ENCODE data around the gene DHRS3. TPM values are rescaled to one million over a fixed set of nuclear protein-coding genes. Genes with fewer than 3 reads are reported as not detected.

Gene DHRS3
- total RNA-seq, 1 experiment from 2014 or later, result 0.19 TPM

GRCh38 chr1:12578860-12579422, 39.1 kb downstream of the DHRS3 start:
- no peaks in the 10 kb centered on the region for H3K36me3 ChIP-seq (ENCODE audit: insufficient read depth, low read length)
- H3K4me3 ChIP-seq (ENCODE audit: low read length), result no peak overlapping the region
- H3K9me3 ChIP-seq (ENCODE audit: low read length), result no peaks in the 10 kb centered on the region
- H3K9me2 ChIP-seq (replicated peaks; ENCODE audit: insufficient read depth, low read length), result no peaks in the 10 kb centered on the region
- H3K27me3 ChIP-seq (ENCODE audit: low read length), result no peaks in the 10 kb centered on the region
- H3K79me2 ChIP-seq (ENCODE audit: low read length), result no peaks in the 10 kb centered on the region
- DNase-seq, result no peak
- no peaks in the 10 kb centered on the region for H4K20me1 ChIP-seq (ENCODE audit: insufficient read depth, low read depth, low read length)
- H3K4me2 ChIP-seq (ENCODE audit: low read depth, low read length, poor library complexity, severe bottlenecking), result no peak overlapping the region
- no peak overlapping the region for H3K27ac ChIP-seq (ENCODE audit: low read length)
- no peaks in the 10 kb centered on the region for H3K4me1 ChIP-seq (ENCODE audit: low read length)
- no peak overlapping the region for H3K9ac ChIP-seq (ENCODE audit: low read length)
- H2AFZ ChIP-seq (ENCODE audit: low read length), result no peak overlapping the region

- no peak overlapping the region for H3K9ac ChIP-seq (ENCODE audit: low read length)
- H3K4me3 ChIP-seq (ENCODE audit: low read length), result no peak overlapping the region
- no peaks in the 10 kb centered on the region for H3K9me2 ChIP-seq (replicated peaks; ENCODE audit: insufficient read depth, low read length)
- H3K9me3 ChIP-seq (ENCODE audit: low read length), result no peaks in the 10 kb centered on the region
- no peaks in the 10 kb centered on the region for H3K27me3 ChIP-seq (ENCODE audit: low read length)
- H3K4me2 ChIP-seq (ENCODE audit: low read depth, low read length, poor library complexity, severe bottlenecking), result no peak overlapping the region
- H2AFZ ChIP-seq (ENCODE audit: low read length), result no peak overlapping the region
- H3K36me3 ChIP-seq (ENCODE audit: insufficient read depth, low read length), result no peaks in the 10 kb centered on the region
- H4K20me1 ChIP-seq (ENCODE audit: insufficient read depth, low read depth, low read length), result no peaks in the 10 kb centered on the region
- no peak for DNase-seq
- H3K27ac ChIP-seq (ENCODE audit: low read length), result no peak overlapping the region
- H3K4me1 ChIP-seq (ENCODE audit: low read length), result no peaks in the 10 kb centered on the region
- H3K79me2 ChIP-seq (ENCODE audit: low read length), result no peaks in the 10 kb centered on the region
These were observed 41.0 kb downstream of the DHRS3 start for GRCh38 chr1:12577020-12577419.

DNA sequence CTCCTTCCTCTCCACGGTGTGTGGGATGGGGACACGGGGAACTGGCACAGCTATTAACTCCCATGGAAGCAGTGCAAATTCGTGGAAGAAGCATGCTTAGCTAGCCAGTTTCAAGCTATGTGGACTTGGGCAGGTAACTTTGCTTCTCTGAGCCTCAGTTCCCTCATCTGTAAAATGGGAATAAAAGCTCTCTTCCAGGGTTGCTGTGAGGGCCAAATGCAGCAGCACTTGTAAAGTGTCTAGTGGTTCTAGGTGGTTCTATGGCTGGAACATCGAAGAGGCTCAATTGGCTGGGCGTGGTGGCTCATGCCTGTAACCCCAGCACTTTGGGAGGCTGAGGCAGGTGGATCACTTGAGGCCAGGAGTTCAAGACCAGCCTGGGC, 43.3 kb downstream of the DHRS3 start:
- Histone ChIP-seq H3K9me3 (ENCODE audit: low read length) (no peaks in the 10 kb centered on the region), H3K4me3 (ENCODE audit: low read length) (no peak overlapping the region), H2AFZ (ENCODE audit: low read length) (no peak overlapping the region), H3K9me2 (replicated peaks; ENCODE audit: insufficient read depth, low read length) (no peaks in the 10 kb centered on the region), H3K9ac (ENCODE audit: low read length) (no peak overlapping the region), H3K27me3 (ENCODE audit: low read length) (no peaks in the 10 kb centered on the region), H3K79me2 (ENCODE audit: low read length) (no peaks in the 10 kb centered on the region), H3K4me2 (ENCODE audit: low read depth, low read length, poor library complexity, severe bottlenecking) (no peak overlapping the region), H3K27ac (ENCODE audit: low read length) (no peak overlapping the region), H3K4me1 (ENCODE audit: low read length) (no peaks in the 10 kb centered on the region), H4K20me1 (ENCODE audit: insufficient read depth, low read depth, low read length) (no peaks in the 10 kb centered on the region), H3K36me3 (ENCODE audit: insufficient read depth, low read length) (no peaks in the 10 kb centered on the region)
- no peak for DNase-seq

GRCh38 chr1:12573015-12573825, 44.8 kb downstream of the DHRS3 start:
- no peak overlapping the region for H3K4me3 ChIP-seq (ENCODE audit: low read length)
- H3K27ac ChIP-seq (ENCODE audit: low read length), result no peak overlapping the region
- H3K4me1 ChIP-seq (ENCODE audit: low read length), result no peaks in the 10 kb centered on the region
- H3K27me3 ChIP-seq (ENCODE audit: low read length), result no peaks in the 10 kb centered on the region
- no peaks in the 10 kb centered on the region for H3K9me2 ChIP-seq (replicated peaks; ENCODE audit: insufficient read depth, low read length)
- no peak overlapping the region for H2AFZ ChIP-seq (ENCODE audit: low read length)
- no peaks in the 10 kb centered on the region for H3K79me2 ChIP-seq (ENCODE audit: low read length)
- H3K9me3 ChIP-seq (ENCODE audit: low read length), result no peaks in the 10 kb centered on the region
- no peaks in the 10 kb centered on the region for H4K20me1 ChIP-seq (ENCODE audit: insufficient read depth, low read depth, low read length)
- H3K36me3 ChIP-seq (ENCODE audit: insufficient read depth, low read length), result no peaks in the 10 kb centered on the region
- H3K9ac ChIP-seq (ENCODE audit: low read length), result no peak overlapping the region
- DNase-seq, result no peak
- no peak overlapping the region for H3K4me2 ChIP-seq (ENCODE audit: low read depth, low read length, poor library complexity, severe bottlenecking)

DNA sequence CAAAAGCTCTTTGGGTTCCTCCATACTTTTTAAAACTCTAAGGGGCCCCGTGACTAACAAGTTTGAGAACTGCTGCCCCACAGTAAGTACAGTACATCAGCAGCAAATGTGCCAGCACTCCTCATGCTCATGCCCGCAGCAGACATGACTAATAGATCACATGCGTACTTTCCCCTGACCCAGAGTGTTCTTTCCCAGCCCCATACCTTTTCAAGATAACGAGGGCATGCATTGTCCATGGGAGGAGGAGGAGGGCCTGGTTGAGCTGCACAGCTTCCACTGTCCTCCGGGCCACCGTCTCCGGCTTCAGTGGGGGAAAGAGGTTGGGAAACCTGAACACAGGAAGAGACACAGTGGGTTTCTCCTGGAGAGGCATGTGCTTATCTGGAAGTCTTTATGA, 45.5 kb downstream of the DHRS3 start:
- Histone ChIP-seq H3K9me2 (replicated peaks; ENCODE audit: insufficient read depth, low read length) (no peaks in the 10 kb centered on the region), H3K4me2 (ENCODE audit: low read depth, low read length, poor library complexity, severe bottlenecking) (no peak overlapping the region), H3K27ac (ENCODE audit: low read length) (no peak overlapping the region), H3K9ac (ENCODE audit: low read length) (no peak overlapping the region), H3K36me3 (ENCODE audit: insufficient read depth, low read length) (no peaks in the 10 kb centered on the region), H3K27me3 (ENCODE audit: low read length) (no peaks in the 10 kb centered on the region), H3K9me3 (ENCODE audit: low read length) (no peaks in the 10 kb centered on the region), H3K4me3 (ENCODE audit: low read length) (no peak overlapping the region), H4K20me1 (ENCODE audit: insufficient read depth, low read depth, low read length) (no peaks in the 10 kb centered on the region), H3K79me2 (ENCODE audit: low read length) (no peaks in the 10 kb centered on the region), H2AFZ (ENCODE audit: low read length) (no peak overlapping the region), H3K4me1 (ENCODE audit: low read length) (no peaks in the 10 kb centered on the region)
- DNase-seq, result no peak

- Histone ChIP-seq H3K9ac (ENCODE audit: low read length) (no peak overlapping the region), H3K27ac (ENCODE audit: low read length) (no peak overlapping the region), H3K4me1 (ENCODE audit: low read length) (no peaks in the 10 kb centered on the region), H3K27me3 (ENCODE audit: low read length) (no peaks in the 10 kb centered on the region), H4K20me1 (ENCODE audit: insufficient read depth, low read depth, low read length) (no peaks in the 10 kb centered on the region), H3K36me3 (ENCODE audit: insufficient read depth, low read length) (no peaks in the 10 kb centered on the region), H3K4me3 (ENCODE audit: low read length) (no peak overlapping the region), H3K4me2 (ENCODE audit: low read depth, low read length, poor library complexity, severe bottlenecking) (no peak overlapping the region), H2AFZ (ENCODE audit: low read length) (no peak overlapping the region), H3K9me3 (ENCODE audit: low read length) (no peaks in the 10 kb centered on the region), H3K79me2 (ENCODE audit: low read length) (no peaks in the 10 kb centered on the region), H3K9me2 (replicated peaks; ENCODE audit: insufficient read depth, low read length) (no peaks in the 10 kb centered on the region)
- no peak for DNase-seq
These were observed 47.7 kb downstream of the DHRS3 start for GRCh38 chr1:12570291-12570690.

GRCh38 chr1:12568009-12568767, 49.8 kb downstream of the DHRS3 start:
- no peak overlapping the region for H3K4me3 ChIP-seq (ENCODE audit: low read length)
- no peak for DNase-seq
- no peak overlapping the region for H3K27ac ChIP-seq (ENCODE audit: low read length)
- no peaks in the 10 kb centered on the region for H3K36me3 ChIP-seq (ENCODE audit: insufficient read depth, low read length)
- no peaks in the 10 kb centered on the region for H3K9me2 ChIP-seq (replicated peaks; ENCODE audit: insufficient read depth, low read length)
- no peaks in the 10 kb centered on the region for H3K27me3 ChIP-seq (ENCODE audit: low read length)
- H3K79me2 ChIP-seq (ENCODE audit: low read length), result no peaks in the 10 kb centered on the region
- no peaks in the 10 kb centered on the region; the same call in 1 of the 2 replicates for H3K9me3 ChIP-seq (ENCODE audit: low read length)
- H3K4me1 ChIP-seq (ENCODE audit: low read length), result no peaks in the 10 kb centered on the region
- no peak overlapping the region for H3K4me2 ChIP-seq (ENCODE audit: low read depth, low read length, poor library complexity, severe bottlenecking)
- no peak overlapping the region for H2AFZ ChIP-seq (ENCODE audit: low read length)
- H4K20me1 ChIP-seq (ENCODE audit: insufficient read depth, low read depth, low read length), result no peaks in the 10 kb centered on the region
- H3K9ac ChIP-seq (ENCODE audit: low read length), result no peak overlapping the region

GRCh38 chr1:12567288-12567819, 50.7 kb downstream of the DHRS3 start:
- DNase-seq, result no peak
- H3K9me3 ChIP-seq (ENCODE audit: low read length), result no peaks in the 10 kb centered on the region; the same call in 1 of the 2 replicates
- no peaks in the 10 kb centered on the region for H3K79me2 ChIP-seq (ENCODE audit: low read length)
- no peak overlapping the region for H3K4me2 ChIP-seq (ENCODE audit: low read depth, low read length, poor library complexity, severe bottlenecking)
- H3K9me2 ChIP-seq (replicated peaks; ENCODE audit: insufficient read depth, low read length), result no peaks in the 10 kb centered on the region
- H3K27ac ChIP-seq (ENCODE audit: low read length), result no peak overlapping the region
- H3K27me3 ChIP-seq (ENCODE audit: low read length), result no peaks in the 10 kb centered on the region
- H3K4me1 ChIP-seq (ENCODE audit: low read length), result no peaks in the 10 kb centered on the region
- H4K20me1 ChIP-seq (ENCODE audit: insufficient read depth, low read depth, low read length), result no peaks in the 10 kb centered on the region
- H2AFZ ChIP-seq (ENCODE audit: low read length), result no peak overlapping the region
- H3K4me3 ChIP-seq (ENCODE audit: low read length), result no peak overlapping the region
- no peaks in the 10 kb centered on the region for H3K36me3 ChIP-seq (ENCODE audit: insufficient read depth, low read length)
- H3K9ac ChIP-seq (ENCODE audit: low read length), result no peak overlapping the region
